ENCODE data around the gene ALDH4A1.

- no peak for TF ChIP-seq EP300 (IDR thresholded peaks at IDR 0.05; ENCODE audit: borderline replicate concordance)
- TF ChIP-seq YY1 (IDR thresholded peaks at IDR 0.05; ENCODE audit: low read depth): no peak
- no peak for TF ChIP-seq TAF1 (IDR thresholded peaks at IDR 0.05; ENCODE audit: low read depth)
- TF ChIP-seq, protein P1, sequence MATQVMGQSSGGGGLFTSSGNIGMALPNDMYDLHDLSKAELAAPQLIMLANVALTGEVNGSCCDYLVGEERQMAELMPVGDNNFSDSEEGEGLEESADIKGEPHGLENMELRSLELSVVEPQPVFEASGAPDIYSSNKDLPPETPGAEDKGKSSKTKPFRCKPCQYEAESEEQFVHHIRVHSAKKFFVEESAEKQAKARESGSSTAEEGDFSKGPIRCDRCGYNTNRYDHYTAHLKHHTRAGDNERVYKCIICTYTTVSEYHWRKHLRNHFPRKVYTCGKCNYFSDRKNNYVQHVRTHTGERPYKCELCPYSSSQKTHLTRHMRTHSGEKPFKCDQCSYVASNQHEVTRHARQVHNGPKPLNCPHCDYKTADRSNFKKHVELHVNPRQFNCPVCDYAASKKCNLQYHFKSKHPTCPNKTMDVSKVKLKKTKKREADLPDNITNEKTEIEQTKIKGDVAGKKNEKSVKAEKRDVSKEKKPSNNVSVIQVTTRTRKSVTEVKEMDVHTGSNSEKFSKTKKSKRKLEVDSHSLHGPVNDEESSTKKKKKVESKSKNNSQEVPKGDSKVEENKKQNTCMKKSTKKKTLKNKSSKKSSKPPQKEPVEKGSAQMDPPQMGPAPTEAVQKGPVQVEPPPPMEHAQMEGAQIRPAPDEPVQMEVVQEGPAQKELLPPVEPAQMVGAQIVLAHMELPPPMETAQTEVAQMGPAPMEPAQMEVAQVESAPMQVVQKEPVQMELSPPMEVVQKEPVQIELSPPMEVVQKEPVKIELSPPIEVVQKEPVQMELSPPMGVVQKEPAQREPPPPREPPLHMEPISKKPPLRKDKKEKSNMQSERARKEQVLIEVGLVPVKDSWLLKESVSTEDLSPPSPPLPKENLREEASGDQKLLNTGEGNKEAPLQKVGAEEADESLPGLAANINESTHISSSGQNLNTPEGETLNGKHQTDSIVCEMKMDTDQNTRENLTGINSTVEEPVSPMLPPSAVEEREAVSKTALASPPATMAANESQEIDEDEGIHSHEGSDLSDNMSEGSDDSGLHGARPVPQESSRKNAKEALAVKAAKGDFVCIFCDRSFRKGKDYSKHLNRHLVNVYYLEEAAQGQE (IDR thresholded peaks at IDR 0.05; ENCODE audit: low read depth): no peak
- TF ChIP-seq EGR1 (IDR thresholded peaks at IDR 0.05): no peak
Measured at GRCh38 chr1:18868801-18869424, 33.4 kb downstream of the ALDH4A1 start.
